OCI-LY3 (cell line): ENCODE results near the gene TWSG1.

Experiments used
- EZH2phosphoT487 ChIP-seq: fragments of 200-600 bp; shearing (Covaris generic); IDR thresholded peaks from 2 replicates; pipeline ENCODE4 v1.6.1; 2018; ENCODE audit warnings: antibody characterized with exemption, mixed run types, low read depth
- TF ChIP-seq, protein P1 (sequence below): fragments of 200-600, 300-600 bp; sonication (generic); IDR thresholded peaks from 2 replicates; pipeline ENCODE4 v1.5.1; 2014; ENCODE audit warnings: antibody characterized with exemption, low read length, low read depth

DNA sequence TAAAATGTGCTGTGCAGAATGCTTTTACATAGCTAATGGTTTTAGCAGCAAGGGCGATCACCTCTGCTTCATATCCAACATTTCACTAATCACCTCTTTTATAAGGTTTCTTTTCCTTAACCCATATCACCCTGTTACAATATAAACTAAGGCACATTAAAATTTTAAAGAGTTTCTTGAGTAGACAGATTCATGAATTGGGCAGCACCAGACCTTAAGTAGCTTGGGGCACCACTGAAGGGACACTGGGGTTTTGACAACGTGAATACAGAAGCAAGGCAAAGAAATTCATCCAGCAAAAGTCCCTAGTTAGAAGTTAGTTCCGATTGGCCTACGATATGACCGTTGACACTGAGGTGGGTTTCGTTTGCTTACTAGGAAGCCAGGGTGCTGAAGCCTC is 96.7 kb downstream of the TWSG1 start:
- TF ChIP-seq, protein P1, sequence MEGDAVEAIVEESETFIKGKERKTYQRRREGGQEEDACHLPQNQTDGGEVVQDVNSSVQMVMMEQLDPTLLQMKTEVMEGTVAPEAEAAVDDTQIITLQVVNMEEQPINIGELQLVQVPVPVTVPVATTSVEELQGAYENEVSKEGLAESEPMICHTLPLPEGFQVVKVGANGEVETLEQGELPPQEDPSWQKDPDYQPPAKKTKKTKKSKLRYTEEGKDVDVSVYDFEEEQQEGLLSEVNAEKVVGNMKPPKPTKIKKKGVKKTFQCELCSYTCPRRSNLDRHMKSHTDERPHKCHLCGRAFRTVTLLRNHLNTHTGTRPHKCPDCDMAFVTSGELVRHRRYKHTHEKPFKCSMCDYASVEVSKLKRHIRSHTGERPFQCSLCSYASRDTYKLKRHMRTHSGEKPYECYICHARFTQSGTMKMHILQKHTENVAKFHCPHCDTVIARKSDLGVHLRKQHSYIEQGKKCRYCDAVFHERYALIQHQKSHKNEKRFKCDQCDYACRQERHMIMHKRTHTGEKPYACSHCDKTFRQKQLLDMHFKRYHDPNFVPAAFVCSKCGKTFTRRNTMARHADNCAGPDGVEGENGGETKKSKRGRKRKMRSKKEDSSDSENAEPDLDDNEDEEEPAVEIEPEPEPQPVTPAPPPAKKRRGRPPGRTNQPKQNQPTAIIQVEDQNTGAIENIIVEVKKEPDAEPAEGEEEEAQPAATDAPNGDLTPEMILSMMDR = no peak
- no peak for TF ChIP-seq EZH2phosphoT487
